H9 (cell line): ENCODE results near the gene PPP1R17. TPM values are rescaled to one million over a fixed set of nuclear protein-coding genes. Genes with fewer than 3 reads are reported as not detected.

Experiments
- DNase-seq: peaks from one replicate; pipeline ENCODE4 v3.0.0-alpha.2; 2017
- H2AFZ ChIP-seq: one replicate; pipeline ENCODE4 v1.6.1; 2013; ENCODE audit warnings: mild to moderate bottlenecking, low read length, control low read depth, moderate library complexity
- H2AK5ac ChIP-seq: 2 replicates; pipeline ENCODE4 v1.6.1; 2013; ENCODE audit warnings: low read length, control low read depth, mixed read lengths; ENCODE audit not compliant: insufficient read length
- H2BK120ac ChIP-seq: one replicate; pipeline ENCODE4 v1.6.1; 2013; ENCODE audit warnings: low read depth, mild to moderate bottlenecking, low read length, control low read depth, inconsistent platforms; ENCODE audit not compliant: poor library complexity, severe bottlenecking
- H2BK12ac ChIP-seq: 2 replicates; pipeline ENCODE4 v1.6.1; 2013; ENCODE audit warnings: low read length, control low read depth, mixed read lengths, low read depth; ENCODE audit not compliant: insufficient read length
- H2BK15ac ChIP-seq: 2 replicates; pipeline ENCODE4 v1.6.1; 2013; ENCODE audit warnings: low read depth, low read length, control low read depth
- H2BK20ac ChIP-seq: one replicate; pipeline ENCODE4 v1.6.1; 2013; ENCODE audit warnings: low read depth, mild to moderate bottlenecking, low read length, control low read depth, inconsistent platforms; ENCODE audit not compliant: poor library complexity, severe bottlenecking
- H2BK5ac ChIP-seq: 2 replicates; pipeline ENCODE4 v1.6.1; 2013; ENCODE audit warnings: low read length, control low read depth, mixed read lengths; ENCODE audit not compliant: insufficient read length
- H3K14ac ChIP-seq: 2 replicates; pipeline ENCODE4 v1.6.1; 2013; ENCODE audit warnings: low read length, control low read depth; ENCODE audit not compliant: insufficient read depth
- H3K18ac ChIP-seq: 2 replicates; pipeline ENCODE4 v1.6.1; 2013; ENCODE audit warnings: low read depth, mild to moderate bottlenecking, mixed read lengths, low read length, control low read depth; ENCODE audit not compliant: insufficient read length
- H3K23ac ChIP-seq: 2 replicates; pipeline ENCODE4 v1.6.1; 2013; ENCODE audit warnings: low read length, control low read depth, mixed read lengths, low read depth; ENCODE audit not compliant: insufficient read length
- H3K23me2 ChIP-seq: 2 replicates; pipeline ENCODE4 v1.6.1; 2013; ENCODE audit warnings: low read depth, mild to moderate bottlenecking, mixed read lengths, low read length, control low read depth; ENCODE audit not compliant: insufficient read length, poor library complexity, severe bottlenecking
- H3K27ac ChIP-seq: 2 replicates; pipeline ENCODE4 v1.5.1; 2013; ENCODE audit warnings: low read length, control low read depth, mixed read lengths, low read depth; ENCODE audit not compliant: insufficient read length
- H3K27me3 ChIP-seq: 2 replicates; pipeline ENCODE4 v1.6.1; 2013; ENCODE audit warnings: low read length, control low read depth, inconsistent platforms; ENCODE audit not compliant: insufficient read depth
- H3K4ac ChIP-seq: 2 replicates; pipeline ENCODE4 v1.6.1; 2013; ENCODE audit warnings: low read depth, mild to moderate bottlenecking, control low read depth, inconsistent platforms, low read length, moderate library complexity
- H3K4me1 ChIP-seq: 2 replicates; pipeline ENCODE4 v1.6.1; 2013; ENCODE audit warnings: low read length, control low read depth, inconsistent platforms; ENCODE audit not compliant: insufficient read depth
- H3K4me2 ChIP-seq: 2 replicates; pipeline ENCODE4 v1.6.1; 2013; ENCODE audit warnings: low read length, control low read depth, mixed read lengths; ENCODE audit not compliant: insufficient read length, insufficient read depth
- H3K56ac ChIP-seq: 2 replicates; pipeline ENCODE4 v1.6.1; 2013; ENCODE audit warnings: low read depth, mild to moderate bottlenecking, mixed read lengths, low read length, control low read depth; ENCODE audit not compliant: insufficient read length
- H3K79me1 ChIP-seq: 2 replicates; pipeline ENCODE4 v1.6.1; 2013; ENCODE audit warnings: low read depth, mild to moderate bottlenecking, moderate library complexity, low read length, control low read depth, inconsistent platforms; ENCODE audit not compliant: insufficient read depth, poor library complexity, severe bottlenecking
- H3K79me2 ChIP-seq: 2 replicates; pipeline ENCODE4 v1.6.1; 2013; ENCODE audit warnings: low read length, control low read depth, inconsistent platforms; ENCODE audit not compliant: insufficient read depth
- H3K9ac ChIP-seq: 2 replicates; pipeline ENCODE4 v1.6.1; 2013; ENCODE audit warnings: low read length, control low read depth, mixed read lengths; ENCODE audit not compliant: insufficient read length; ENCODE audit errors: extremely low read depth
- H3K9me3 ChIP-seq: one replicate; pipeline ENCODE4 v1.6.1; 2013; ENCODE audit warnings: low read depth, low read length, inconsistent platforms; ENCODE audit not compliant: control insufficient read depth
- H3T11ph ChIP-seq: one replicate; pipeline ENCODE4 v1.6.1; 2013; ENCODE audit warnings: mild to moderate bottlenecking, low read length, control low read depth, inconsistent platforms
- H4K20me1 ChIP-seq: one replicate; pipeline ENCODE4 v1.6.1; 2013; ENCODE audit not compliant: control insufficient read depth, insufficient read length, insufficient read depth
- H4K5ac ChIP-seq: 2 replicates; pipeline ENCODE4 v1.6.1; 2013; ENCODE audit warnings: low read depth, mild to moderate bottlenecking, mixed read lengths, low read length, control low read depth; ENCODE audit not compliant: insufficient read length
- H4K8ac ChIP-seq: replicated peaks from 2 replicates; pipeline ENCODE4 v1.6.1; 2013; ENCODE audit warnings: low read length, control low read depth, mixed read lengths, low read depth; ENCODE audit not compliant: insufficient read length
- H4K91ac ChIP-seq: 2 replicates; pipeline ENCODE4 v1.6.1; 2013; ENCODE audit warnings: low read depth, mild to moderate bottlenecking, moderate library complexity, mixed read lengths, low read length, control low read depth; ENCODE audit not compliant: insufficient read length
- H3K27ac Mint-ChIP-seq, 3 experiments: 2 replicates in 2 of 3; 3 replicates in 1 of 3; pipeline ENCODE4 v1.8.0; 2020 to 2021; ENCODE audit warnings: mixed read lengths in 3 of 3, mild to moderate bottlenecking in 1 of 3, moderate library complexity in 1 of 3
- H3K27me3 Mint-ChIP-seq: 2 replicates; pipeline ENCODE4 v1.8.0; 2021; ENCODE audit warnings: low read depth, mild to moderate bottlenecking, moderate library complexity, mixed read lengths
- H3K36me3 Mint-ChIP-seq, 3 experiments: 2 replicates in 2 of 3; 3 replicates in 1 of 3; pipeline ENCODE4 v1.8.0; 2020 to 2021; ENCODE audit warnings: low read depth in 3 of 3, mixed read lengths in 3 of 3; ENCODE audit not compliant: insufficient read depth in 1 of 3
- H3K4me1 Mint-ChIP-seq, 2 experiments: 2 replicates each; pipeline ENCODE4 v1.8.0; 2020; ENCODE audit warnings: mixed read lengths in 2 of 2
- H3K4me3 Mint-ChIP-seq, 2 experiments: 2 replicates in 1 of 2; 3 replicates in 1 of 2; pipeline ENCODE4 v1.8.0; 2020 to 2021; ENCODE audit warnings: mild to moderate bottlenecking in 2 of 2, mixed read lengths in 2 of 2, moderate library complexity in 1 of 2
- H3K9me3 Mint-ChIP-seq, 2 experiments: 2 replicates in 1 of 2; 3 replicates in 1 of 2; pipeline ENCODE4 v1.8.0; 2020; ENCODE audit warnings: mild to moderate bottlenecking in 2 of 2, mixed read lengths in 2 of 2, moderate library complexity in 1 of 2
- WGBS: extraction: QIAGEN DNeasy Blood & Tissue Kit; methylation state at CpG from one replicate; pipeline ENCODE4 v1.1.7; 2013; ENCODE audit warnings: missing lambda C conversion rate, low lambda C conversion rate, mixed read lengths; ENCODE audit not compliant: insufficient read length; ENCODE audit errors: extremely low coverage; 5-methylcytosine and 5-hydroxymethylcytosine counted together
- total RNA-seq: library from RNA; stranded (reverse); gene quantifications from 2 replicates; pipeline ENCODE4 v1.2.1, GENCODE V29; 2021
- TF ChIP-seq, protein P1 (sequence below): fragments of 200-600 bp; sonication (generic); conservative IDR thresholded peaks from 3 replicates; pipeline ENCODE4 v1.8.0; 2021; ENCODE audit warnings: antibody characterized with exemption, mild to moderate bottlenecking

Gene PPP1R17
- total RNA-seq, 1 experiment from 2014 or later, result 1.2 TPM

DNA sequence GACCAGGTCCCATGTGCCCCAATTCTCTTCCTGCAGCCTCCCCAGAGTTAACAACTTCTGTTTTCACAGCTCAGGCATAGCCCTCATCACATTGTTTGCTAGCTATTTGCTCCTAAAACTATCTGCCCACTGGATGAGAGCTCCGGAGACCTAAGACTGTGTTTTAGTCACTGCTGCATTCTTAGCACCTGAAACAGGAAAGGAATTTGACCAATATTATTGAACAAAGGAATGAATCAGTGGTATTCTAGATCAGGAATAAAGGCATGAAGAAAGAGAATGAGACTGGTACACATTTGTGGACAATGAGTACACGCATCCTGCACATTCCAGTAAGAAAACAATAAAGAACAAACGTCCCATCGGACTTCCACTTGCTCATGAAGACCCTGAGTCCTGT is 54.8 kb downstream of the PPP1R17 start:
- no peak overlapping the region for H3K9ac ChIP-seq

More for the DNA sequence above, 54.8 kb downstream of the PPP1R17 start:
- Histone ChIP-seq H3K4me2 (no peak overlapping the region), H3K23me2 (no peaks in the 10 kb centered on the region), H2BK20ac (no peak overlapping the region), H4K8ac (no peak overlapping the region), H2BK120ac (no peak overlapping the region), H3K79me2 (no peaks in the 10 kb centered on the region), H3K4me1 (no peaks in the 10 kb centered on the region), H3K9me3 (no peaks in the 10 kb centered on the region), H4K91ac (no peak overlapping the region), H3K79me1 (no peaks in the 10 kb centered on the region), H2AFZ (no peak overlapping the region), H3K27me3 (peaks cover under 1% of the 10 kb centered on the region; the same call in 1 of the 2 replicates), H3K18ac (no peak overlapping the region), H4K5ac (no peak overlapping the region), H3K14ac (no peak overlapping the region), H2AK5ac (no peak overlapping the region), H3K56ac (no peak overlapping the region), H3T11ph (no peak overlapping the region), H3K23ac (no peak overlapping the region), H3K27ac (no peak overlapping the region), H2BK5ac (no peak overlapping the region), H2BK15ac (no peak overlapping the region), H2BK12ac (no peak overlapping the region), H3K4ac (no peak overlapping the region), H4K20me1 (no peaks in the 10 kb centered on the region)
- TF ChIP-seq, protein P1, sequence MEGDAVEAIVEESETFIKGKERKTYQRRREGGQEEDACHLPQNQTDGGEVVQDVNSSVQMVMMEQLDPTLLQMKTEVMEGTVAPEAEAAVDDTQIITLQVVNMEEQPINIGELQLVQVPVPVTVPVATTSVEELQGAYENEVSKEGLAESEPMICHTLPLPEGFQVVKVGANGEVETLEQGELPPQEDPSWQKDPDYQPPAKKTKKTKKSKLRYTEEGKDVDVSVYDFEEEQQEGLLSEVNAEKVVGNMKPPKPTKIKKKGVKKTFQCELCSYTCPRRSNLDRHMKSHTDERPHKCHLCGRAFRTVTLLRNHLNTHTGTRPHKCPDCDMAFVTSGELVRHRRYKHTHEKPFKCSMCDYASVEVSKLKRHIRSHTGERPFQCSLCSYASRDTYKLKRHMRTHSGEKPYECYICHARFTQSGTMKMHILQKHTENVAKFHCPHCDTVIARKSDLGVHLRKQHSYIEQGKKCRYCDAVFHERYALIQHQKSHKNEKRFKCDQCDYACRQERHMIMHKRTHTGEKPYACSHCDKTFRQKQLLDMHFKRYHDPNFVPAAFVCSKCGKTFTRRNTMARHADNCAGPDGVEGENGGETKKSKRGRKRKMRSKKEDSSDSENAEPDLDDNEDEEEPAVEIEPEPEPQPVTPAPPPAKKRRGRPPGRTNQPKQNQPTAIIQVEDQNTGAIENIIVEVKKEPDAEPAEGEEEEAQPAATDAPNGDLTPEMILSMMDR, result no peak
- Mint-ChIP-seq H3K4me3 (no peak overlapping the region), H3K27ac (no peak overlapping the region), H3K36me3 (no peaks in the 10 kb centered on the region), H3K27me3 (peaks cover 73% of the 10 kb centered on the region), H3K9me3 (no peaks in the 10 kb centered on the region), H3K4me1 (no peaks in the 10 kb centered on the region)
- DNase-seq, result no peak
- WGBS, result no CpG with 5 or more reads among the region's 4 CpGs
